HG02884 (cell line): ENCODE measurements around the gene IFNE.

ENCODE experiments used
- ATAC-seq: cut with Tn5 transposase; IDR thresholded peaks from one replicate; pipeline ENCODE4 v1.9.1; 2021; ENCODE audit warnings: mild to moderate bottlenecking, moderate library complexity; ENCODE audit not compliant: unreplicated experiment

IFNE gene

GRCh38 chr9:21482213-21482612, at the start of gene IFNE:
Gene IFNE (minus strand): TSS chr9:21482313. CDS start chr9:21481694, 619 bp downstream.
- no peak for ATAC-seq

- ATAC-seq, result no peak
Measured at GRCh38 chr9:21528123-21528808, 46.2 kb upstream of the IFNE start.

GRCh38 chr9:21527579-21527978, 45.5 kb upstream of the IFNE start:
- no peak for ATAC-seq

DNA sequence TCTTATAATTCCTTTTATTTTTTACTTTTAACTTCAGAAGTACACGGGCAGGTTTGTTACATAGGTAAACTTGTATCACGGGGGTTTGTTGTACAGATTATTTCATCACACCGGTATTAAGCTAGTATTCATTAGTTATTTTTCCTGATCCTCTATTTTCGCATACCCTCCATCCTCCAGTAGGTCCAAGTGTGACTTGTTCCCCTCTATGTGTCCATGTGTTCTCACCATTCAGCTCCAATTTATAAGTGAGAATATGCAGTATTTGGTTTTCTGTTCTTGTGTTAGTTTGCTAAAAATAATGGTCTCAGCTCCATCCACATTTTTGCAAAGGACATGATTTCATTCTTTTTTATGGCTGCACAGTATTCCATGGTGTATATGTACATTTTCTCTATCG, 43.1 kb upstream of the IFNE start:
- no peak for ATAC-seq

DNA sequence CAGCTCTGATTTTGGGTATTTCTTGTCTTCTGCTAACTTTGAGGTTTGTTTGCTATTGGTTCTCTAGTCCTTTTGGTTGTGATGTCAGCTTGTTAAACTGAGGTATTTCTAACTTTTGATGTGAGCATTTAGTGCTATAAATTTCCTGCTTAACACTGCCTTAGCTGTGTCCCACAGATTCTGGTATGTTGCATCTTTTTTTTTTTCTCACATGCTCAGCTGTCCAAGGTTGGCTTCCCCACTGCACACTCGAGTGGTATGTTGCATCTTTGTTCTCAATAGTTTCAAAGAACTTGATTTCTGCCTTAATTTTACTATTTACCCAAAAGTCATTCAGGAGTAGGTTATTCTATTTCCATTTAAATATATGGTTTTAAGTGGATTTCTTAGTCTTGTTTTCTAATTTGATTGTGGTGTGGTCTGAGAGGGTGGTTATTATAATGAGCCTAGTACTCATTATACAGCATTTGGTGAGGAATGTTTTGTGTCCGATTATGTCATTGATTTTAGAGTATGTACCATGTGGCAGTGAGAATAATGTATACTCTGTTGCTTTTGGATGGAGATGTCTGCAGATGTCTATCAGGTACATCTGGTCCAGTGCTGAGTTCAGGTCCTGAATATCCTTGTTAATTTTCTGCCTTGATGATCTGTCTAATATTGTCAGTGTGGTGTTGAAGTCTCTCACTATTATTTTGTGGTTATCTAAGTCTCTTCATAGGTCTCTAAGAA, 42.2 kb upstream of the IFNE start:
- no peak for ATAC-seq

DNA sequence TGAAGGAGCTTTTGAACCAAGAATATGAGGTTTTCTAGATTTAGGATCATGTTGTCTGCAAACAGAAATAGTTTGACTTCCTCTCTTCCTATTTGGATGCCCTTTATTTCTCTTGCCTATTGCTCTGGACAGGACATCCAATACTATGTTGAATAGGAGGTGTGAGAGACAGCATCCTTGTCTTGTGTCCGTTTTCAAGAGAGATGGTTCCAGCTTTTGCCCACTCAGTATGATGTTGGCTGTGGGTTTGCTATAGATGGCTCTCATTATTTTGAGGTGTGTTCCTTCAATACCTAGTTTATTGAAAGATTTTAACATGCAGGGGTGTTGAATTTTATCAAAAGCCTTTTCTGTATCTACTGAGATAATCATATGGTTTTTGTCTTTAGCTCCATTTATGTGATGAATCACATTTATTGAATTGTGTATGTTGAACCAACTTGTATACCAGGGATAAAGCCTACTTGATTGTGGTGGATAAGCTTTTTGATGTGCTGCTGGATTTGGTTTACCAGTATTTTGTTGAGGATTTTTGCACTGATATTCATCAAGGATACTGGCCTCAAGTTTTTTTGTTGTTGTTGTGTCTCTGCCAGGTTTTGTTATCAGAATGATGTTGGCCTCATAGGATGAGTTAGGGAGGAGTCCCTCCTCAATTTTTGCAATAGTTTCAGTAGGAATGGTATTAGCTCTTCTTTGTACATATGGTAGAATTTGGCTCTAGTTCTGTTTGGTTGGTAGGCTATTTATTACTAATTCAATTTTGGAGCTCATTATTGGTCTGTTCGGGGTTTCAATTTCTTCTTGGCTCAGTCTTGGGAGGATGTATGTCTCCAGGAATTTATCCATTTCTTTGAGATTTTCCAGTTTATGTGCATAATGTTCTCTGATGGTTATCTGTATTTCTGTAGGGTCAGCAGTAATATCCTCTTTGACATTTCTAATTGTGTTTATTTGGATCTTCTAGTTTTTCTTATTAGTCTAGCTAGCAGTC, 41.2 kb upstream of the IFNE start:
- no peak for ATAC-seq

- no peak for ATAC-seq
Measured at GRCh38 chr9:21522348-21522747, 40.2 kb upstream of the IFNE start.

DNA sequence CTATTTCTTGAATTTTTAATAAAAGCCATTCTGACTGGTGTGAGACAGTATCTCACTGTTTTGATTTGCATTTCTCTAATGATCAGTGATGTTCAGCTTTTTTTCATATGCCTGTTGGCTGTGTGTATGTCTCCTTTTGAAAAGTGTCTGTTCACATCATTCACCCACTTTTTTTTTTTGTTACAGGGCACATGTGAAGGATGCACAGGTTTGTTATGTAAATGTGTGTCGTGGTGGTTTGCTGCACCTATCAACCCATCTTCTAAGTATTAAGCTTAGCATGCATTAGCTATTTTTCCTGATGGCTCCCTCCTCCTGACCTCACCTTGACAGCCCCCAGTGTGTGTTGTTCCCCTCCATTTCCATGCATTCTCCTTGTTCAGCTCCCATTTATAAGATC, 39.3 kb upstream of the IFNE start:
- no peak for ATAC-seq

GRCh38 chr9:21520501-21521228, 38.6 kb upstream of the IFNE start:
- no peak for ATAC-seq

- no peak for ATAC-seq
Measured at GRCh38 chr9:21519855-21520434, 37.8 kb upstream of the IFNE start.

GRCh38 chr9:21516796-21517195, 34.7 kb upstream of the IFNE start:
- no peak for ATAC-seq

DNA sequence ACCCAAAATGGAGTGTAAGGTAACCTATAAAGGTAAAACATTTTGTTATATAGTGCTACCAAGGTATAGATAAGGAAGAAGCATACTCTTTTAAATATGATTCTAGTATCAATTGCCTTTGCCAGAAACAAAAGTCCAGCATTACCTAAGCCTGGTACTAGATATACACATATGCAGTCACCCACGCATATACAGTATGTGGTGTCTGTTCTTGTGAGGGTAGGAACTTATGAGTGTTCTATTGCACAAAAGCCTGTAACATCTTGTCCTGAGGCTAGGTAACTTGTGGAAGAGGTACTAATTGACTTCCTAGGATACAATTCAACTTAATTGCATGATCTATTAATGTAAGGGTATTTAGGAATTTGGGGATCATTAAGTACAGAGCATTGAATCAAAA, 31.3 kb upstream of the IFNE start:
- no peak for ATAC-seq

GRCh38 chr9:21510806-21511205, 28.7 kb upstream of the IFNE start:
- no peak for ATAC-seq

GRCh38 chr9:21507483-21507790, 25.3 kb upstream of the IFNE start:
- ATAC-seq, result no peak

DNA sequence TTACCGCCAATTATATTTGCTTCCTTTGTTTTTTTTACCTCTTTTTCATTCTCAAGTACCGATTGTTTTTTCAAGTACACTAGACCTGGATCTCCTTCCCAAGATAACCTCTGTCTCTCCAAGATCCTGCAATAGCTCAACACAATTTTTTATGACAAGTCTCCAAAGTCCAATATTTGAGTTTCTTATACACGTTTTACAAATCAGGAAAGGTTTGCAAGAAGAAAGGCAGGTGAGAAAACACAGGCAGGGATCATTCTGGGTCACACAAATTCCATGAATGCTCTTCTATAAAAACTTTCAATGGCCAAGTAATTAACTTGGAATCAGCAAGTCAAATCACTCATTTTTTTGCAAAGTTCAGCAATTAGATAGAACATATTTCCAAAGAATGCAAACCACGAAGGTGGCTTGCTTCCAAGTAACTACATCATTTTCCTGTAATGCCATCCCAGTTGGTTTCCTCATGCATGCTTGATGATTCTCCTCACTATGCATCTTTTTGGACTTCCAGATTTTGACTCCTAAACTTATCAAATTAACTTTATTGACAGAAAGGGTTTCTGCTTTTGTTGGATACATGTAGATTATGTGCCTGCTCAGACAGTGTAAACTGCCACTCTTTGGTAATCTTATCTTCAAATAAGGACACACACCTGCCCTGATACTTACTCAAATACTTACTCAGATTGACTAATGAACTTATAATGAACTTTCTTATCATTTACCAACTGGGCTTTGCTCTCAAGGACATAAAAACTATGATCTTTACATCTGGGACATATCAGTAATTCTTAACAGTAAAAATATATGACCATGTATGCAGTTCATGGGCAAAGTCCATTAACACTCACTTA, 24.7 kb upstream of the IFNE start:
- no peak for ATAC-seq

- no peak for ATAC-seq
Measured at GRCh38 chr9:21505425-21506179, 23.5 kb upstream of the IFNE start.

DNA sequence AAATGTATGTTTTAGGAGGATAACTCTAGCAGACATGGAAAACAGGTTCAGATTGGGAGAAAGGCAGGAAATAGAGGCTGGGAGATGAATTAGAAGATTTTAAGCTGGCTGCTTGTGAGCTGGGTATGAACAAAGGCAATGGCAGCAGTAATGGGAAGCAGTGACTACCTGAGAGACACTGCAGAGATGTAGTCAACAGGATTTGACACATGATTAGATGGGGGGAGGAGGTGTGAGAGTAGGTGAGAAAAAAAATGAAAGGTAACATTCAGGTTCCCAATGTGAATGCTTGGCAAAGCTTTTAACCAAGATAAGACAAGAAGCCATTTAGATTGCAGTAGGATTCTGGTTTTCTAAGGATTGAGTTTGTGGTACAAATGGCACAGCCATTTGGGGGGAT, 22.8 kb upstream of the IFNE start:
- no peak for ATAC-seq

- ATAC-seq, result no peak
Measured at GRCh38 chr9:21504113-21504512, 22.0 kb upstream of the IFNE start.

- ATAC-seq, result no peak
Measured at GRCh38 chr9:21502586-21502985, 20.5 kb upstream of the IFNE start.
